ENCODE measurements around the gene HSH2D.

Gene HSH2D

DNA sequence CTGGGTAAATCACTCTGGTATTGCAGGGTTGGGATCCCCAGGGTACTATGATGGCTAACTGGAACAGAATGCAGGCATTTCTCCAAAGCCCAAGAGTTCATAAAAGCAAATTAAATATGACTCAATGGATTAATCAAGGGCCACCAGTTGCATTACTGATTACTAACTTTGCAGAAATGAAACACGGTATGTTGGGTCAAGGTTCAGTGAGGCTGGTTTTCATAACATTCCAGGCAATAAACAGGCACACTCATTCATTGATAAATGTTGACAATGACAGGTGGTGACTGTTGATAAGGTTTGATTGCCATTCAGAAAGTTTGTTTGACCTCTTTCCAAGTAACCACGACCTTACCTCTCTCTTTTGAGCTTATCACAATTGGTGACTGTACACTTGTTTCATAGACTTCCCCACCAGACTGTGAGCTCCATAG is 53.7 kb downstream of the HSH2D start:
- no peak for DNase-seq

DNA sequence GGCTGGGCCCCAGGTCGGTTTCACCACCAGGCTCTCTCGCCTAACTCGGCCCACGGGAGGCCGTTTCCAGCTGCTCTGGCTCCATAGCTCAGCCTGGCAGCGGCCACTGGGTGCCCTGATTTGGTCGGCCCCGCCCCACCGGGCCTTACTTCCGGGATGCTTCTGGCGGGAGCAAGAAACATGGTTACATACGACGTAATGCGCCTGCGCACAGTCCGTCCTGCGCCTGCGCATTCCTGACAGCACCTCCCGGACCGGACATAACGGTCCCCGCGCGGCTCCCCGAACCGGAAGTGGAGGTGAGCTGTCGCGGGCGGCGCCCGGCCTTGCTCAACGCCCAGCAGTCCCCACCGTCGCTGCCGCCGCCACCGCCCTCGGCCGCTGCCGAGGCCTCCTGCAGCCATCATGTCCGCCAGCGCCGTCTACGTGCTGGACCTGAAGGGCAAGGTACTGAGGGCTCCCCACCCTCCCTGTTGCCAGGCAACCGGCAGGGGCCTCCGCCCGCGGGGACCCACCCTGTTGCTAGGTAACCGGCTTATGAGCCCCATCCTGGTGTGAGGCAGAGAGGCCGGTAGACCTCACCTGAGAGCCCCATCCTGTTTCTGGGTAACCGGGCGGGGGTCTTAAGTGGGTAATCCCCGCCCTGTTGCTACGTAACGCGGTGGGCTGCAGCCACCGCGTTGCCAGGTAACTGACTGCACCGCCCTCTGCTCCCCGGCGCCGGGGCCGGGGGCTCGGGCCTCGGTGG is 54.3 kb downstream of the HSH2D start, which contains the start of gene AP1M1:
TSS of gene AP1M1 (plus strand) at position 290 of the 748 bp plus-strand sequence. CDS start at position 406, 116 bp downstream.
- peak; percentile 97 to 99 (median 98) for DNase-seq

DNA sequence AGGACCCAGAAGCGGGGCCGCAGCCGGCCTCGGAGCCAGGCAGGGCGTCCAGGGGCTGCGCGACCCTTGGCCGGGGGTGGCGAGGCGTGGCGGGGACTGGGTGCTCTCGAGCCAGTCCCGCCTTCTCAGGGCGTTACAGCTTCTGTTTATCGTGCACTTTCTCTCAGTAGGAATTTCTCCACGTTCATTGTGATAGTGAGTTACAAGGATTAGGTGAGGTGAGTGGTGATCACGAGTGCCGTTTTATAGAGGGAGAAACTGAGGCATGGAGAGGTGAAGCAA is 54.8 kb downstream of the HSH2D start:
- DNase-seq: no peak

DNA sequence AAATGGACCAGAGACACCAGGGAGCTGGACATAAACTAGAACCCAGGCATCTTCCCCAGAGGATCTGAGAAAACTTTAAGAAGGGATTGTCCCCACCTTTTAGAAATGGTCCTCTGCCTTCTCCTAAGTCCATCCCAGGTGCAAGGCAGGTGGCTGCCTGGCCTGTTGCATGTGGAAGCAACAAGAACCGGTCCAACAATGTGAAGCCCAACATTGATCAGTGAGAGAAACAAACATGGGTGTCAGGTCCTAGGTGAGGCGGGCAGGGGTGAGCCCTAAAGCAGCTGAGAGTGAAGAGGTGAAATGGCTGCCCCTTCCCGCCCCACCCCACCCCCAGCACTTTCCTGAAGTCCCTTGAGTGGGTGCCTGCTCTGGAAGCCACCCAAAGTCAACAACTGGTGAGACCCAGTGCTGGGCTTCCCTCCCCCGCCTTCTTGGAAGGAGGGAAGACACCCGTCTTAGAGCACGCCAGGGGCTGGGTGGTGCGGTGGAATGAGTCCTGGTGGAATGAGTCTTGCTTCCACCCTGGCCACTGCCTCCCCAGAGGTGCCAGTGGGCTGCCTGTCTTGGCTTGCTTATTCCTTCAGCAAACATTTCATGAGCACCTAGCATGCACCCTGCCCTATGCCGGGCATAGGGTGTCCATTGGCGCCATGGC is 55.9 kb downstream of the HSH2D start:
- no peak for DNase-seq

DNA sequence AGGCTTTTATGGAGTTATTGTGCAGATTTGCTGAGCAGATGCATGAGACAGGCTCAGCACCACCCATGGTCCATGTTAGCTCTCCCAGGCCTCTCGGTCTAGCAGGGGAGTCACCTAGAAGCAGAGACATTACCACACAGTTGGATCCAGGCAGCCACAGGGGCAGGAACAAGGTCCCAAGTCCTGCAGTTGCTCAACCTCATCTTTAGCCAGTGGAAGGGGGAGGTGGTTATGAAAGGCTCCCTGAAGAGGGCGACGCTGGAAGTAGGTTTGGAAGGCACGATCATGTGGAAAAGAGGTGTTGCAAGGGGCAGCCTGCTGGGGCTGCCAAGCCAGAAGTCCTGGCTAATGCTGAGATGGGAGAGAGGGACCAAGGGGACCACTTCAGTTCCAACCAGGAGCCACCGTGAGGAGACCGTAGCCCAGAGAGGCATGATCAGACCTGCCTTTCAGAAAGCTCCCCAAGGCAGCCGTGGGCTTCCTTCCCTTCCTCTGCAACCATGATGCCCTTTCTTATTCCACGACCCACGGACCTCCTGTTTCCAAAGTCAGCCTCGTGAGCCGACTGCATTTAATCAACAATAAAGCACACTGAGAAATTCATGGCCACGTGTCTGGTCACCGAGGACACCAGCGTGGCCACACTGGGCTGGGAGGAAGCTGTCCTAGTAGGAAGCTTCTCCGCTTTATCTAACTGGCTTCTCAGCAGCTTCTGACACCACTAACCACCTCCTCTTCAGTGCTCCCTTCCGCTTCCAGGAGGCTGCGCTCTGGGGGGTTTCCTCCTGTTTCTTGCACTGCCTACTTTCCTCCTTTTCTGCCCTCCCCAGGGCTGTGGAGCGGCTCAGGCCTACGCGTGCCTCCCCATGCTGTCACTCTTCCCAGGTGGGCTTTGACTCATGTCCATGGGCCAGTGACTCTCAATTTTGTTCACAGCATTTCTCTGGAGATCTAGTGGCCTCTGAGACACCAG is 56.8 kb downstream of the HSH2D start:
- DNase-seq: no peak

DNA sequence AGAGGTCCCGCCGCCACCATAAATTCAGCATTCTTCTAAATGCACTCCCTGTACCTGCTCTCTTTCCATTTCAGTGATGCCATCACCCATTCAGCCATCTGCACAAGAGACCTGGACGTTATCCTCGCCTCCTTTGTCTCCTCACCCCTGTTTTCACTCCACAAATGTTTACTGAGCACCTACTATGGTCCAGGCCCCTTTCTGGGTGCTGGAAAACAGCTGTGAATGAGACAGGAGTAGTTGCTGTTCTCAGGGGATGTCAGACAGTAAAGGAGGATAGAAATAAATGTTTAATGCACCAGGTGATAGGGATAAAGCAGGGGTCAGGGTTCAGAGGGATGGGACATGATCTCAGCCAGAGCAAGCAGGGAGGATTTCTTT is 57.5 kb downstream of the HSH2D start:
- DNase-seq: no peak

DNA sequence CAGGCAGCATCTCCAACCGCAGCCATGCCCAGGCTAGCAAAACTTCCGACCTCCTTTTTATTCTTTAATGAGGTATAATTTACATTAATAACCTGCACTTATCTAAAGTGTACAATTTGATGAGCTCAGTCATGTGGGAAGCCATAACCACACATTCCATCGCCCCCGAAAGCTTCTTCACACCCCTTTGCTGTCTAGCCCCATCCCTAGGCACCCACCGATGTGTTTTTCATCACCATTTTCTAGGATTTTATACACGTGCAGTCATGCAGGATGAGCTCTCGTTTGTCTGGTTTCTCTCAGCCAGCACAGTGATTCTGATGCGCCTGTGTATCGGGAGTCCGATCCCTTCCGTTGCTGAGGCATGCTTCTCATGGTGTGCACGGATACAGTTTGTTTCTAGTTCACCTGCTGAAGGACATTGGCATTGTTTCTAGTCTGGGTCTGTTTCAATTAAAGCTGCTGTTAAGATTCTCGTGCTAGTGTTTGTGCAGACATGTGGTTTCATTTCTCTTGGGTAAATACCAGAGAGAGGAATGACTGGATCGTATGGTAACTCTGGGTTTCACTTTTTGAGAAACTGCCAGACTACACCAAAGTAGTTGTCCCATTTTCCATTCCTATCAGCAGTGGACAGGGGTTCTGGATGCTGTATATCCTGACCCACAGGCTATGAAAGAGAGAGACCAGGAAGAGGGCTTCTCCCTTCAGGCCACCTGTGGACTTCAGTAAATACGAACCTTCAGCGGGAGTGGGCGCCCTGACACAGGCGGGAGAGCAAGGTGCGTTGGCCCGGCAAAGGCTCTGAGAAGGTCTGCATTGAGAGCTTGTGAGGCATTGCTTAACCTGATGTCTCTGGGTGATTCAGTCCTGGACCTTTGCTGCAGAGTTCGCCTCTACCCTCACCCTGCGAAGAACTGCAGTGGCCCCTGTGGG is 59.1 kb downstream of the HSH2D start:
- no peak for DNase-seq

DNA sequence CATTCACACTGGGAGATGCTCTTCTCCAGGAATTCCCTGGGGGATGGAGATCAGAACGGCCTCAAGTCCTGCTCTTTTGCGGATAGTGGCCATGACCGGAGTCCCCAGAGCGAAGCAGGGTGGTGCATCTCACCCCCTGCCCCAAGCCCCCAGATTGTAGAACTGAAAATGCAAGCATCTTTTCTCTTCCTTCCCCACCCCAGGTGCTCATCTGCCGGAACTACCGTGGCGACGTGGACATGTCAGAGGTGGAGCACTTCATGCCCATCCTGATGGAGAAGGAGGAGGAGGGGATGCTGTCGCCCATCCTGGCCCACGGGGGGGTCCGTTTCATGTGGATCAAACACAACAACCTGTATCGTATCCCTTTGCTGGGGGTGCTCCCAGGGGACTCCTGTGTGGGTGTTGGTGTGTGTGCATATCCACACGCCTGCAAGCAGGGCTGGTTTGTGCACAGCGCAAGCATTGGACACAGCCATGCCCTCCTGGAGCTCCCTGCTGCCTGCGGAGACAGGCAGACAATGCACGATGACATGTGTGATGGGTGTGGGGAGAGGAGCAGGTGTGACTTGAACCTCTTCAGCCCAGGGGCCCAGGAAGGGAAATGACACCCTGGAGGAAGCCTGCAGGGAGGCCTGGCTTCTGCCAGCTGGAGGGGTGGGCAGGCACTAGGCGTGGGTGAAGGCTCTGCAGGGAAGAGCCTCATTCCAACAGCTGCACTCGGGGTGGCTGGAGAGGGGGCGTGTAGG is 59.9 kb downstream of the HSH2D start:
- no peak for DNase-seq

DNA sequence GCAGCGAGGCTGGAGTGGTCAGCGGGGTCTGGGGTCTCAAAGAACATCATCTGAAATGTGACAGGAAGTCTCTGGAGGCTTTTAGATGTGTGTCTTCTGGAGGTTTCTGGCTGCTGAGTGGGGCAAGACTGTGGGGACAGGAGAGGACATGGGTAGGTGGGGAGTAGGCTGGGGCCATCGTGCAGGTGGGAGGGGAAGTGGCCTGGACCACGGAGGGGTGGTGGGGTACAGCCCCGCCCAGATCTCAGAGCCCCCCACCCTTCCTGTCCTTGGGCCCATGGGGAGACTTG is 60.5 kb downstream of the HSH2D start:
- no peak for DNase-seq

DNA sequence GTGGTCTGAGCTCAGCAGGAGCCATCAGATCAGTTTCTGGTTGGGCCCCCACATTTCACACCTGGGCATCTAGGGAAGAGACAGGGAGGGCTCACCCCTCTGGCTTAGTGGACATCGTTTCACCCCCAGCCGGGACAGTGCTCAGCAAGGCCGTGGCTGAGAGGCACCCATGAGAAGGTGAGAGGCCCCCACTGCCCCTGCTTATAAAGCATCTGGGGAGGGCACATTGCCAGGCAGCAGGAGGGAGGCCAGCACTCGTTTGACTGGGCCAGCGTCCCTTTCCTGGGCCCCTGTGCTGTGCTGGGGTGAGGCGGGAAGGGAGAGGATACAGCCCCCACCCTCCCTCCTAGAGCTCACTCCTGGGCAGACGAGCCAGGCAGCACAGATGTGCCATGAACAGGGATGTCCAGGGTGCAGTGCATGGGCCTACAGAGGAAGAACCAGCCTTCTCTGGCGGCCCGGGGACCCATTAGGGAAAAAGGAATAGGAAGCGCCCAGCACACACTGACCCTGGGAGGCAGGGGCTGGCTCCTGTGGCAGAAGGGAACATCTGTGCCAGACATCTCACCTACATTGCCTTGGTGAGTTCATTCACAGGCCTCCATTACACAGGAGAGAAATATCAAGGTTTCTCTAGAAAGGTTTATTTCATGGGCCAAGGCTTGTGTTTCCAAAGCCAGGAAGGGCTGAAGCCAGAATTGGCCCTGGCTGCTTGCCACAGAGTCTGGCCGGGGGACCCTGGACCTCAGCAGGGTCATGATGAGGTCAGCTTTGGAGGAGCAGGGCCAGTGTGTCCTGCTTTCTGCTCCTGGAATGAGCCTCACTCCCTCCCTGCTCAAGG is 61.9 kb downstream of the HSH2D start:
- DNase-seq: no peak

DNA sequence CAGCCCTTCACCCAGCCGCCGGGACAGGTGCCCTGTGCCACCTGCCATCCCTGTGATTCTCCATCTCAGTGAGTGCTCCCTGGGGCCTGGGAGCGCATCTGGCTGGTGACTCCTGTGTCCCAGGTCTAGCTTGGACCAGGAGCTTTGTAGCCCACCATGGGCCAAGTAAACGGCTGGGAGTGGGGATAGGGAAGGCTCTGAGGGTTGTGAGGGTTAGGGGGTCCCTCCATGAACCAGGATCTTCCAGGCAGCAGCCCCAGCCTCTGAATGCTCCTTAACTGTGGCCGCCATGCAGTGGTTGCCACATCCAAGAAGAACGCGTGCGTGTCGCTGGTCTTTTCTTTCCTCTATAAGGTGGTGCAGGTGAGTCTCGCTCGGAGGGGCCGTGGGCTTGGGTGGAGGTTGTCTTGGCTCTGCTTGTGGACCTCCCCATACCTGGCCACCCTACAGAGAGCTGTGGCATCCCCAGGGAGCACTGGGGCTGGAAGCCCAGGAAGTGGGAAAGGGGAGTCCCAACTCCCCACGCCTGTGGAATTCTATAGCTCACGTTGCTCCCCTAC is 62.6 kb downstream of the HSH2D start:
- DNase-seq: no peak

DNA sequence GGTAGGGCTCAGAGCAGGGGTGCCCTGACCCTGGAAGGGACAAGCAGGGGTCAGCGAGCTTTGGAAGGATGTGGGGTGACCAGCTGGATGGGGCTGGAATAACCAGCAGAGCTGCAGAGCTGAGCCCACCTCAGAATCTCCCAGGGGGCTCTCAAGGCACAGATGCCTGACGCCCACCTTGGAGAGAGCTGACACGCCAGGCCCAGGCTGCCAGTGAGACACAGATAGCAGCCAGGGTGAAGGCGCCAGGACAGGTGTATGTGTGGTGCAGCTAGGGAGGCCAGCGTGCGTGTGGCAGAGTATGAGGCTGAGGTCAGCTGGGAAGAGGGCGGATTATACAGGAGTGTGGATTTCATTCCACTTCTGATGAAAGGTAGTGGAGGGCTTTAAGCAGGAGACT is 63.2 kb downstream of the HSH2D start:
- no peak for DNase-seq

DNA sequence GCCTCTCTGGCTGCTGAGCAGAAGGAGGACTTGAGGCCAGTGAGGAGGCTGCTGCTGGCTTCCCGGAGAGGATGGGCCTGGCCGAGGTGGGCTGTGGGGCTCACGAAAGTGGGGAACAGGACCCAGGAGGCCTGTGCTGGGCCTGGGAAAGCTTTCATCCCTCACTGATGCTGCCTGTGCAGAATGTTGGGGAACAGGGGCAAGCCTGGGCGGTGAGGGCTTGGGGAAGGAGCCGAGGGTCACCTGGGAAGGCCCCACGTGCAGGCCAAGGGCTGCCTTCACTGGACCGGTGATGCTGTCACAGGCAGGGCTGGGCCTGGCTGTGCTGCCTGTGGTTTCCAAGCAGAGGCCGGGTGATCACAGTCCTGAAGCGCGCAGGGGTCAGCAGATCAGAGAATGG is 63.6 kb downstream of the HSH2D start:
- no peak for DNase-seq

DNA sequence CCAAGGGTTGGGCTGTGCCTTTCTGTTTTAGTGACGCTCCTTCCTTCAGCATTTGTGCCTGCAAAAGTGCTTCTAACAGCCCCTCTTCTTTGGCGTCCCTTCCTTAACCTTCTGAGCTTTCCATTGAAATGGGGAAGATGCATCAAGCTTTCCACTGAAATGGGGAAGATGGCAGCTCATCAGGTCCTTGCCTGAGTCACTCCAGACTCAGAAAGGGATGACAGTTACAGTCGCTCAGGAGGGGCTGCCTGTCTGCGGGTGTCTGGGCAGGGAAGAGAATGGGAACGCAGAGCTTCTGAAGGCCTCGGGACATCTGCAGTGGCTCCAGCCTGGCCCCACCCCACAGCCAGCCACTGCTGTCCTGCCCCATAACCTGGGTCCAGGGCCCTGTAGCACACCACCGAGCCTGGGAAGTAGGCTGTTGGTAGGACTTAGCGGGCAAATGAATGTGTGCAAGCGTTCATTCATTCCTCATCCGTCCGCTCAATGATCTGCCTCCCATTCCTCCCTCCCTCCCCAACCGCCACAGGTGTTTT is 64.1 kb downstream of the HSH2D start:
- no peak for DNase-seq
